ENCODE measurements around the gene ZNF597.

ZNF597 gene

GRCh38 chr16:3465911-3466584 is 22.7 kb upstream of the ZNF597 start:
- no peak for TF ChIP-seq CTCF (IDR thresholded peaks at IDR 0.05; ENCODE audit: low read depth, low read length)
- DNase-seq (ENCODE audit: extremely low read depth, low read depth) = no peak

- no peak for DNase-seq (ENCODE audit: extremely low read depth, low read depth)
- TF ChIP-seq CTCF (IDR thresholded peaks at IDR 0.05; ENCODE audit: low read depth, low read length) = no peak
Measured at GRCh38 chr16:3465301-3465700, 22.0 kb upstream of the ZNF597 start.

- DNase-seq (ENCODE audit: extremely low read depth, low read depth) = no peak
- no peak for TF ChIP-seq CTCF (IDR thresholded peaks at IDR 0.05; ENCODE audit: low read depth, low read length)
Measured at GRCh38 chr16:3461151-3461550, 17.8 kb upstream of the ZNF597 start.

- TF ChIP-seq CTCF (IDR thresholded peaks at IDR 0.05; ENCODE audit: low read depth, low read length) = no peak
- DNase-seq (ENCODE audit: extremely low read depth, low read depth) = no peak
Measured at GRCh38 chr16:3460585-3460984, 17.3 kb upstream of the ZNF597 start.

- no peak for TF ChIP-seq CTCF (IDR thresholded peaks at IDR 0.05; ENCODE audit: low read depth, low read length)
- no peak for DNase-seq (ENCODE audit: extremely low read depth, low read depth)
Measured at GRCh38 chr16:3460121-3460520, 16.8 kb upstream of the ZNF597 start.

- DNase-seq (ENCODE audit: extremely low read depth, low read depth) = no peak
- no peak for TF ChIP-seq CTCF (IDR thresholded peaks at IDR 0.05; ENCODE audit: low read depth, low read length)
Measured at GRCh38 chr16:3459401-3460090, 16.2 kb upstream of the ZNF597 start.

GRCh38 chr16:3458852-3459361 is 15.6 kb upstream of the ZNF597 start:
- no peak for DNase-seq (ENCODE audit: extremely low read depth, low read depth)
- no peak for TF ChIP-seq CTCF (IDR thresholded peaks at IDR 0.05; ENCODE audit: low read depth, low read length)

All from AG09319 (cell line).